WI38 (cell line): ENCODE measurements around the gene CCDC175.

Experiments used
- H3K4me3 ChIP-seq: 2 replicates; pipeline ENCODE4 v1.5.1; 2011; ENCODE audit warnings: low read depth, mild to moderate bottlenecking, control low read depth, low read length
- TF ChIP-seq, protein P1 (sequence below): IDR thresholded peaks from 2 replicates; pipeline ENCODE4 v1.5.1; 2012; ENCODE audit warnings: low read depth, mild to moderate bottlenecking, control low read depth, low read length

CCDC175 gene

DNA sequence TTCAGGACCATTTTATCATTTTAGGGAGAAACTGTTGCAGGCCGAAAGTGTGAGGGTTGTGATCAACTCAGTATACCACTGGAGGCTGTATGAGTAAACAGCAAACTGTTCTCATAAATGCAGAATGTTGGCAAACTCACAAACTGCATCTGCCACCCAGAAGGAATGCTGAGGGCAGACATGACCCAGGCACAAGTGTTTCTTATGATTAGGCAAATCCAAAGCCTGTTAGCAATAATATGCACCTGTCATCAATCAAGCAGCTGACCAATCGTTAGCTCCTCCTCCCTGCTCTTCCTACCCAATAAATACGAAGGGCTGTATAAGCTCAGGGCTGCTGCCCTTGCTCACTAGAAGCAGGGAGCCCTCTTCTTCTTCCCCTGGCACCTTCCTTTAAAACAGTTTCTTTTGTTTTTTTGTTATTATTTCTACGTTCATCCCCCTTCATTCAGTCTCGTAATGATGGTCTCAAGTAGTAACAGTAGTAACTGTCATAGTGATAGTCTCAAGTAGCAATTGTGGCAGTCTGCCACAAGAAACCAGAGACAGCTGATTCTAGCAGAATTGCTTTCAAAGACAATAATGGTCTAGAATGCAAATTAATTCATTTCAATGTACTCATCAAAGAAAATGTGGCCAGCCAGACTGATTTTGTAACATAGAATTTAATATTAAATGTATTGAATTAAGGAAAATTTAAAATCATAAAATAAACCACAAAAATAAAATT is 15.2 kb upstream of the CCDC175 start:
- H3K4me3 ChIP-seq, result no peak overlapping the region
- TF ChIP-seq, protein P1, sequence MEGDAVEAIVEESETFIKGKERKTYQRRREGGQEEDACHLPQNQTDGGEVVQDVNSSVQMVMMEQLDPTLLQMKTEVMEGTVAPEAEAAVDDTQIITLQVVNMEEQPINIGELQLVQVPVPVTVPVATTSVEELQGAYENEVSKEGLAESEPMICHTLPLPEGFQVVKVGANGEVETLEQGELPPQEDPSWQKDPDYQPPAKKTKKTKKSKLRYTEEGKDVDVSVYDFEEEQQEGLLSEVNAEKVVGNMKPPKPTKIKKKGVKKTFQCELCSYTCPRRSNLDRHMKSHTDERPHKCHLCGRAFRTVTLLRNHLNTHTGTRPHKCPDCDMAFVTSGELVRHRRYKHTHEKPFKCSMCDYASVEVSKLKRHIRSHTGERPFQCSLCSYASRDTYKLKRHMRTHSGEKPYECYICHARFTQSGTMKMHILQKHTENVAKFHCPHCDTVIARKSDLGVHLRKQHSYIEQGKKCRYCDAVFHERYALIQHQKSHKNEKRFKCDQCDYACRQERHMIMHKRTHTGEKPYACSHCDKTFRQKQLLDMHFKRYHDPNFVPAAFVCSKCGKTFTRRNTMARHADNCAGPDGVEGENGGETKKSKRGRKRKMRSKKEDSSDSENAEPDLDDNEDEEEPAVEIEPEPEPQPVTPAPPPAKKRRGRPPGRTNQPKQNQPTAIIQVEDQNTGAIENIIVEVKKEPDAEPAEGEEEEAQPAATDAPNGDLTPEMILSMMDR, result no peak

DNA sequence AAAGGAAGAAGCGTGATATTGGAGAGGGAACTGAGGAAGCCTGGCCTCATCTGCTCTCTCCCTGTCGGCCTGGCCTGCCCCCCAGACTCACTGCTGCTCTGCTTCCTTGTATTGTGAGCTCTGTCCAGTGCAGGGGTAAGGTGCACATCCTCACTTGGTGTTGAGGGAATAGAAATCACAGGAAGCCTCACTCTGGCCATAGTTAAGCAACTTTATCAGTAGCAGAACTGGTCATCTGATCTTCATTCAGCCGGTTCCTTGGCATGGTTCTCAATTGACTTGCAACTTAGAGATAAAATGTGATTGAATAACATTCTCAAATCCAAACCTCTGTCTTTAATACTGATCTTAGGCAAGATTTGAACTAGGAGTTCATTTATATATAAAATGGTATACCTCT is 11.5 kb upstream of the CCDC175 start:
- TF ChIP-seq, protein P1, result no peak
- no peak overlapping the region for H3K4me3 ChIP-seq

DNA sequence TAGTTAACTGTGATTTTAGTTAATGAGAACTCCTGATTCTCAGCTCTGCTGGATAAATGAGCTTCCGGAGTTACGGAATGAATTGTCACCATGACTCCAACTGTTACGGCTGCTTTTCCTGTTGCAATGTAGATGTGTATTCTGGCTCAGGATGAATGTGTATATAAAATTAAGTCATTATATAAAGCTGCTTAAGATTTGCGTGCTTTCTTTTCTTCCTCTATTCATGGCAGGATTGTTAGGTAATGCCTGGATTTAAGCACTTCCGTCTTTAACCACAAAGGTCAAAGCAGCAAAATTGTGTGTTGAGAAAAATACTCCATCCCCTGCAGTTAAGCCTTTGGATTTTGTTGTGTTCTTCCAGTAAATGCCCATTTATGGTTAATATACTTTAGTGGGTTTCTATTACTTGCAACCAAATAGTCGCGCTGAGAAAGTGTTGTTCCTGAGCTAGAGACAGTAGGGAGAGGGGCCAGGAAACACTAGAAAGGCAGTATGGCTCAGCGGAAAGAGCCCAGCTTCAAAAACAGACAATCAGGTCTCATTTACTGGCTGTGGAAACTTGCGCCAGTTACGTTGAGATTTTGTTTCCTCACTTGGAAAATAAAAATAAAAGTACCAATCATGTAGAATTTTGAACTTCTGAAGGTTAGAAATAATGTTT is 9.4 kb upstream of the CCDC175 start:
- TF ChIP-seq, protein P1, result no peak

DNA sequence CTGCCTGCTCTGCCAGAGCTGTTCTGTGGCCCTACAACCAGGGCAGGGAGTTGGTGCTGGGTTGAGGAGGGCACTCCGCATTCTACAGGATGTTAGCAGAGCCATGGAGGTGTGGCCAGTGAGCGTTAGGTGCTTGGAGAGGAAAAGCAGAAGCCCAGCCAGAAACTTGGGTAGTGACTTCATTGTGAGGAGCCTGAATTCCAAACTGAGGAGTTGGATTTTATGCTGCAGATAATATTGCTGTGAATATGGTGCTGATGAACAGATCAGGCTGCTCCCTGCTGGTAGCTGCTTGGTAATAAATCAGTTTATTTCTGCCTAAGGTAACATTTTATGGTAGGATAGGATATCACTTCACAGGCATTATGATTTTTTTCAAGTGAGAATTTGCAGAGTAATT is 7.1 kb upstream of the CCDC175 start:
- H3K4me3 ChIP-seq, result no peak overlapping the region
- TF ChIP-seq, protein P1, result no peak

More for the DNA sequence above, 9.4 kb upstream of the CCDC175 start:
- no peak overlapping the region for H3K4me3 ChIP-seq

DNA sequence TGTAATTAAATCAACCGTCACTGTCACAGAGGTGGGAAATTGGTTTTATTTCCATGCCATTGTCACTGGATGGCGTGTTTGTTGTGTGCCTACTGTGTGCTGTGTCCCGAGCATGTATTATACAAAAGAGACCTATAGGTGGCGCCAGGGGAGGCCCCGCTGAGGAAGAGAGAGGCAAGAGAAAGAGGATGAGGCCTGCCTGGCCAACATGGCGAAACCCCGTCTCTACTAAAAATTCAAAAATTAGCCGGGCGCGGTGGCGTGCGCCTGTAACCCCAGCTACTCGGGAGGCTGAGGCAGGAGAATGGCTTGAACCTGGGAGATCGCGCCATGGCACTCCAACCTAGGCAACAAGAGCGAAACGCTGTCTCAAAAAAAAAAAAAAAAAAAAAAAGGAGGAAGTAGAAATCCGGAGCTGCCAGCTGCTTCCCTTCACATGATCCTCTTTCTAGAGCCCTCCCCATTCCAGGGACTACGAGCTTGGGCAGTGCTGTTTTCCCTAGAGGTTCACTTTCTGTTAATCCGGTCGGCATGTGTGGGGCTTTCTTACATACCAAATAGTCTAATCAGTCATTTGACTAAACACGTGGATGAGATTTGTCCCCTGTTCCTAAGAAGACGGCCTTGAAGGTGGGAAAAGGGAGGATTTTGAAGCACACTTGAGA is 6.4 kb upstream of the CCDC175 start:
- TF ChIP-seq, protein P1, result no peak
- H3K4me3 ChIP-seq, result no peak overlapping the region

DNA sequence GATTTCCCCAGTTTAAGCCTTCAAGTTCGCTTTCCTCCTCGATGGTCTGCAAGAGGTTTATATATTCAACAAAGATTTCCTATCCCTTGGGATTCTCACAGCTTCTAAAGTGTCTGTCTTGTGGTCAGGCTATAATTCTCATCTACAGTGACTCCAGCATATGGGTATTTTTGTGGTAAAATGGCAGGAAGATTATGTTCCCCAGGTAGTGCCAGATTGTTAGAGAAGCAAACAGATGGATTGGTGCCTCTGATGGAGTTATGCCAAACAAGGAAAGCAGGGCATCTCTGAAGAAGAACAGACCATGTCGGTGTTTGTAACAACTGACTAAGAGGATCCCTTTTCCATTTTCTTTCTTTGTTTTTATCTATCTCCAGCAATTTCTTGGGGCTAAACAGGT is 5.5 kb upstream of the CCDC175 start:
- H3K4me3 ChIP-seq, result no peak overlapping the region
- TF ChIP-seq, protein P1, result no peak

DNA sequence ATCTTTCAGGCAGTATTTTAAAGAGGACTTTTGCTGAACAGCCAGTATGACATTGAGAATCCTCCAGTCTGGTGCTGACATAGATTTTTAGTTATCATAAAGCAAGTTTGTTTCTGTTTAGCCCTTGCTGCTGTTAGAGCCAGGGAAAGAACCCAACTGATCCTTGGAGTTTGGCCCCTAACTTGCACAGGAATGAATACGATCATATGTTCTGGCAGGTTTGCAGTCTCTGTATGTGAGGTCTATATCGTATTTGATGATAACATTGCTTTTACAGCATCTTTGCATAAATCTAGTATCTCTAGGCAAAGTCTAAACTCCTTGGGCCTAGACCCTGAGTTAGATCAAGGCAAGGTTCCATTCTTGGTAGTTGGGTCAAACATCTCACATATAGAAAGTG is 4.3 kb upstream of the CCDC175 start:
- no peak overlapping the region for H3K4me3 ChIP-seq
- TF ChIP-seq, protein P1, result no peak
